Retinal pigment epithelial cell (primary cell): Measurements from ENCODE around the gene ZNF155.
"Not testable (repeated sequence)": the region's sequence is repeated elsewhere in the genome, so short reads cannot be mapped to it uniquely, and the experiment has no call there.

Experiments
- DNase-seq: peaks from one replicate; pipeline ENCODE4 v3.0.0-alpha.2; 2010; ENCODE audit warnings: low read depth
- H3K4me3 ChIP-seq: 2 replicates; pipeline ENCODE4 v1.5.1; 2011; ENCODE audit warnings: mild to moderate bottlenecking, low read length, control low read depth, moderate library complexity
- CTCF ChIP-seq: conservative IDR thresholded peaks from 2 replicates; pipeline ENCODE4 v1.5.1; 2011; ENCODE audit warnings: low read depth, low read length, control low read depth, inconsistent platforms

Gene ZNF155

GRCh38 chr19:43983912-43984686 is at the start of gene ZNF155:
TSS of gene ZNF155 (plus strand) at chr19:43984188. CDS start at chr19:43988544, 4,356 bp downstream.
- peak; percentile 91 for DNase-seq
- no peak for TF ChIP-seq CTCF
- H3K4me3 ChIP-seq = peak within 1 kb of the TSS; percentile 93

GRCh38 chr19:43934985-43935708 is 48.8 kb upstream of the ZNF155 start, which contains the start of gene ZNF45:
TSS of gene ZNF45 (minus strand) at chr19:43935282. CDS start at chr19:43922185, 13,097 bp downstream.
- DNase-seq = peak; percentile 64
- no peak for TF ChIP-seq CTCF
- H3K4me3 ChIP-seq = peak within 1 kb of the TSS; percentile 91

- no peak for TF ChIP-seq CTCF
- no peak overlapping the region for H3K4me3 ChIP-seq
Measured at GRCh38 chr19:43936188-43936587, 47.8 kb upstream of the ZNF155 start.

GRCh38 chr19:43939557-43940260 is 44.3 kb upstream of the ZNF155 start:
- no peak for DNase-seq
- TF ChIP-seq CTCF = no peak
- no peak overlapping the region for H3K4me3 ChIP-seq

More at GRCh38 chr19:43936188-43936587, 47.8 kb upstream of the ZNF155 start:
- no peak for DNase-seq

GRCh38 chr19:43940719-43941118 is 43.3 kb upstream of the ZNF155 start:
- no peak for TF ChIP-seq CTCF
- no peak overlapping the region for H3K4me3 ChIP-seq
- DNase-seq = no peak

- DNase-seq = no peak
- TF ChIP-seq CTCF = no peak
- no peak overlapping the region for H3K4me3 ChIP-seq
Measured at GRCh38 chr19:43941209-43941608, 42.8 kb upstream of the ZNF155 start.

GRCh38 chr19:43947412-43947811 is 36.6 kb upstream of the ZNF155 start:
- not testable (repeated sequence) for H3K4me3 ChIP-seq, DNase-seq

GRCh38 chr19:43949803-43950202 is 34.2 kb upstream of the ZNF155 start:
- not testable (repeated sequence) for H3K4me3 ChIP-seq, DNase-seq
